HG03095 (cell line): ENCODE measurements around the gene NRIP1.
A peak's percentile ranks its signal among the peaks of the same experiment; 100 is the strongest.

Experiments used
- ATAC-seq: cut with Tn5 transposase; IDR thresholded peaks from one replicate; pipeline ENCODE4 v1.9.1; 2021; ENCODE audit warnings: moderate library complexity; ENCODE audit not compliant: unreplicated experiment

Gene NRIP1

DNA sequence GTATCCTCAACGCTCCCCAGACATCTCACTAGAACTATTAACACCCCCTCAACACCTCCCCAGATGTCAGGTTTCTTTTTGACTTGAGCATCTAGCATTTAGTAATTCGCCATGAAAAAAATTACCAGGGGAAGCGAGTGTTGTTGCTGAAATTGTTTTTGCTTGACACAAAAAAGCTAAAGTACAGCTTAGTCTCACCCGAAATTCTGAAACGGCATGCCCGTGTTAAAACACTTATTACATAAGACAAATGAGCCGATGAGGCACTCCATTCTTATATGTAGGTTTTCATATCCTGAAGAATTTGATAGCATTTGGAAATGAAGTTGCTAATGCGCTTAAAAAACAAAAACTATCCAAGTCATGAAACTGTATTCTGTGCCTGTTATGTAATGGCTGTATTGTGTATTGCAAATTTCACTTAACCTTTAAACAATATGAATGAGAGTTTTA lies 1.3 kb upstream of the NRIP1 start:
- no peak for ATAC-seq

GRCh38 chr21:15065392-15066122 lies 757 bp upstream of the NRIP1 start:
- ATAC-seq, result no peak

GRCh38 chr21:15063814-15064575 lies 805 bp downstream of the NRIP1 start:
- ATAC-seq, result peak; percentile 3

DNA sequence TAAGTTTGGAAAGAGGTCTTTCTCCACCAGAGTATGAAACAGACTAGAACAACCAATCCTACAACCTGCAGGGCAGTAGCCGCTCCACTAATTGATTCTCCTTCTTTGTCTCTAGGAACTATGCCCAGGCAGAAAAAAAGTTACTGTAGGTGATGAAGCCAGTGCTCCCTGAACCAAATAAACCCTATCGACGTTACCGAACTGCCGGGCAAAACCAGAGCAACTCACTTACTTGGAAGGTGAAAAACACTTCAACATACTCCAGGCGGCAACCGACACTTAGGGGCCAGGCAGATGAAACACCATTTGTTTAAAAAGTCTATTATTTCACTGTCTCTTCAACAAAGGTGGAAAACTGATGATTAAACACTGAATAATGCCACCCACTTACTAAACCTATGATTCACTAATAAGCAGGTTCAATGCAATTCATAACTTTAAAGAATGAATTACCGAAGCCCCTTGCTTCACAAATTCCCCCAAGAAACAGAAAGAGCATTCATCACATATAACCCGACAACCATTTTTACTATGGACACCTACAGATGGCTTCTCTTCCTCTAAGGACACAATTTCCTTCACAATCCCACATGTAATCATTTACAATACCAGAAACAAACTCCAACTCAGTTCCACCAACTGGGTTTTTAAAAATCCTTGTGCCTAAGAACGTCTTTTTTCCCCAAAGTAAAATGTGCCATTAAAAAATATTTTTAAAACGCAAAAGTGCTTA lies 1.6 kb downstream of the NRIP1 start:
- ATAC-seq, result no peak

DNA sequence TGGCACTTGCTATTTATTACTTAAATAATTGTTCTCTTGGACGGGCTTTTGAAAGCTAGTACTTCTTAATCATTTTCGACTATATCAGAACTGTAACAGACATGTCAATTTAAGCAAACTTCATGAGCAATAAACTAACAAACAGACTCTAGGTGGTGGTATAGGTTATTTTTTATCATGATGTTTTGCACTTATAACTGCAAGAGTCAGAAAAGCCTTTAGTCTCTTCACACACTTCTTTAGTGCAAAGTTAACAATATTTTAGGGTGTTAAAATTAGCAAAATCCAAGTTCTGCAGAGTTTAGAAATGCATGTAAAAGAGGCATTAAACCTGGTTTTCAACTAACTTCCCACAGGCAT lies 2.2 kb downstream of the NRIP1 start:
- ATAC-seq, result no peak

DNA sequence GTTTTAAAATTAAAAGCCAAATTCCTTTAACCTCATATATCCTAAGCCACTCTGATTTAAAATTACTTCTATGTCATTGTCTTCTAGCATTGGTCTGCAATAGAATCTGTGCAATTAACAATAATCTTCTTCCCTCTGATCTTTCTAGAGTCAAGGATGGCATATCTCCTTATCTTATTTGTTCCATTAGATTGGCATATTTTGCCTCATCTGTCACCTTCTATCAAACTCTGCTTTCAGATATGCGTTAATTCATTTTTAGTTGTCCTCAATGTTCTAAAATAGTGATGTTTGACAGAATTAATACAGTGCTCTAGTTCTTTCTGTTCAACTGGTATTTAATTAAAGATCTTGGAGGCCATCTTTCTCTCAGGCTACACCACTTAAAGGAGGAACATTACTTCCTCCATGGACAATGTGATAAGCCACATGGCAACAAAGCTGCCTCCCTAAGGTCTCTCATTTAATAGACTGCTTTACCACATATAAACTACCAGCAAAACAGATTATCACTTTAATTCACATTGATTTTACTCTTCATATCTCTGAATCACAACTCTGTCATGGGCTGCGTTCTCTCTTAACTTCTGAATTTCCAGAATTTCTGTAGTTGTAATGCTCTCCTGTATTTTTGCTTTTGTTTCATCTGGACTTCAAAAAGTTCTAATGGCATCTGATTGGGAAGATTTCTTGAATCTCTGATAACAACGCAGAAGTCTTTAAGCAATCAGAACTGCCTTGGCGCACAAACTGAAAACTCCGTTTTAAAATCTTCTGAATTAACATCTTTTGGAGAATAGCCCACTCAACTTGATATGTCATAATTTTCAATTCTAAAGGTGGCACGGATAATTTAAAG lies 2.8 kb downstream of the NRIP1 start:
- no peak for ATAC-seq

- no peak for ATAC-seq
These were observed 3.5 kb downstream of the NRIP1 start for GRCh38 chr21:15061279-15061678.

DNA sequence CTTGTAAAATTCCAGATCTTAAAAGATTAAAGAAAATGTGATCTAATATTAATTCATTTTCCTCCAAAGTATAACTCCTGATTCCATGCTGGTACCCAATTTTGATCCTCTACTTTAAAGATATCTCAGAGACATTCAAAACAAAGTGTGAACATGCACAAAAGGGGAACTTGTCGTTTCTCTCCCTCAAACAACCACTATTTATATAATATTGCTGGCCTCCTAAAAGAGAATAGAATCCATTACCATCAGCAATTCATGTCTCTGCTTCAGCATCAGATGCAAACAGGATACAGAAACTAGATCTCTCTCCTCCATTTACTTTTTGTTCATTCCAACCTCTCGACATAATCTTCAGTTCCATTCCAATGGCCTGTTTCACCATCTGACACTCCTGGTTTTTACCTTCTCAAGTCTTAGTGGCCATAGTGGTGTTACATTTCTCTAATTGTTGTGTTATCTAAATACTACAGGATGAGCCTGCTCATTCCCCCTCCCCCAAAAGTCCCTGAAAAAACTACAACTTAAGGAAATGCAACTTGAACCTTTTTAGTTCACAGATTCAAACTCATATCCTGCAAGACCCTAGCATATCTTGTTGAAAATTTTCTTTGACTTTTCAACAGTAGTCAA lies 4.1 kb downstream of the NRIP1 start:
- ATAC-seq, result no peak

GRCh38 chr21:15059397-15059796 lies 5.4 kb downstream of the NRIP1 start:
- no peak for ATAC-seq

GRCh38 chr21:15058854-15059263 lies 5.9 kb downstream of the NRIP1 start:
- no peak for ATAC-seq

GRCh38 chr21:15057285-15057684 lies 7.5 kb downstream of the NRIP1 start:
- no peak for ATAC-seq

GRCh38 chr21:15054606-15055239 lies 10.1 kb downstream of the NRIP1 start:
- ATAC-seq, result no peak

DNA sequence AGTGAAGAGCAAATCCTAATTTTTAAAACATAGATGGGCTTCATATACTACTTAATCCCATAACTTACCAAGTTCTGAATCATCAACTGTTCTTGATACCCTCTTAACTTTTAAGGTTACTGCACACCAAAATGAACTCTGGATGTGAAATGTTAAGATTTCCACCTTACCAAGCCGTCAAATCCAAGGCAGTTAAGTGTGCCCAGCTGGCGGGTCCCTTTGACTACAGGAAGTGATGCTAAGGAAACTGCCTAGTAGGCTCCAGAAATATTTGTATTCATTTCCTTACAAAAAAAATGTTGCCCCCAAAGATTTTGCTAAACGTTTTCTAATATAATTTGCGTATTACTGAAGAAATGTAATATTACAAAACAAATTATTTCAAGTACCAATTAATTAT lies 10.7 kb downstream of the NRIP1 start:
- ATAC-seq, result no peak

GRCh38 chr21:15053500-15053899 lies 11.3 kb downstream of the NRIP1 start:
- ATAC-seq, result no peak

GRCh38 chr21:15052459-15052763 lies 12.4 kb downstream of the NRIP1 start:
- peak; percentile 27 for ATAC-seq

GRCh38 chr21:15051644-15052458 lies 12.9 kb downstream of the NRIP1 start:
- peak; percentile 80 for ATAC-seq

DNA sequence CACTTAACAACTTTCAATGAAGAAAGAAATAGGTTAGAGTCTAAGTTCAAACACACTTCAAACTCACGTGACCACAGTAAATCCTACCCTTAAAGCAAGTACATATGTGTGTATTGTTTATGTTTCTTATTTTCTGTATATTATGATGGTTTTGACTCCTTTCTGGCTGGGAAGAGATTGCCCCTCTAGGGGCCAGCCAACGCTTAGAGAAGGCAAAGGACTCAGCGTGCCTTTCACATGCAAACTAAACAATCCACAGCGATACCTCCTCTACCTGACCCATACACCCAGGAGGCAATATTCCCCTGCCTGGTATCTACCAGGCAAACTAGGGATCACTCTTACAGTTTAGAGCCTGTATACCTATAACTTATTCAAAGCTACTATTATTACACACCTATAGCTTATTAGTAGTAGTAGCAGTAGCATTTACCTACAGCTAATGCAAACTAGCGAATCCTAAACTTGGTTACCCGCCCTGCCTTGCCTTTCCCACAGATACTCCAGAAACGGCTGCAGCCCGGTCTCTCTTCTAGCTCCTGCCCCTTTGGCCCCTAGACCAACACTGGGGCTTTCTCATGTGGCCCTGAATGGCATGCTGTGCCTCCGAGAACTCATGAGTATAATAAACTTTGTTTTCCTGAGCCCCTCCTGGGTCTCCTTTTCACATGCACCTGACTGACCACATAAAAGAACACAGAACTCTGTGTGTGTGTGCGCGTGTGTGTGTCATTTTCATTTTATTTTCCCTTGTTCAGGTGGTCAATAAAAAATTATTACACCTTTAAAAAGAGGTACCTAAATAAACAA lies 14.0 kb downstream of the NRIP1 start:
- ATAC-seq, result no peak

DNA sequence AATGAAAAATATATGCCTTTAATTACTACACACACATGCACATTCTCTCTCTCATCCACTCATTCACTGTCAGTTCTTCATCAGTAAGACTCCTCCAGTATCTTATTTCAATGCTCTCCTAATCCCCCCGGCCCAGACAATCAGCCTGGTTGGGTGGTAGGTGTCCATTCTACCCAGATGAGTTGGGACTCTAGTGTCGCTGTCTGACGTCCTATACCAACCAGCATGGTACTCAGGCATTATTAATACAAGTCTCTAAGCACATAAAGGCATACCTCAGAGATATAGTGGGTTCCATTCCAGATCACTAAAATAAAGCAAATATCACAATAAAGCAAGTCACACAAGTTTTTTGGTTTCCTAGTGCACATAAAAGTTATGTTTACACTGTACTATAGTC lies 19.8 kb downstream of the NRIP1 start:
- ATAC-seq, result no peak
